GM12892 (cell line): ENCODE measurements around the gene NHLRC4.

Source experiments
- POLR2A ChIP-seq: IDR thresholded peaks from 2 replicates; pipeline ENCODE4 v1.6.1; 2011; ENCODE audit warnings: low read depth, low read length, control low read depth
- POLR2AphosphoS5 ChIP-seq: IDR thresholded peaks from 2 replicates; pipeline ENCODE4 v1.6.1; 2011; ENCODE audit warnings: low read depth, low read length, control low read depth

DNA sequence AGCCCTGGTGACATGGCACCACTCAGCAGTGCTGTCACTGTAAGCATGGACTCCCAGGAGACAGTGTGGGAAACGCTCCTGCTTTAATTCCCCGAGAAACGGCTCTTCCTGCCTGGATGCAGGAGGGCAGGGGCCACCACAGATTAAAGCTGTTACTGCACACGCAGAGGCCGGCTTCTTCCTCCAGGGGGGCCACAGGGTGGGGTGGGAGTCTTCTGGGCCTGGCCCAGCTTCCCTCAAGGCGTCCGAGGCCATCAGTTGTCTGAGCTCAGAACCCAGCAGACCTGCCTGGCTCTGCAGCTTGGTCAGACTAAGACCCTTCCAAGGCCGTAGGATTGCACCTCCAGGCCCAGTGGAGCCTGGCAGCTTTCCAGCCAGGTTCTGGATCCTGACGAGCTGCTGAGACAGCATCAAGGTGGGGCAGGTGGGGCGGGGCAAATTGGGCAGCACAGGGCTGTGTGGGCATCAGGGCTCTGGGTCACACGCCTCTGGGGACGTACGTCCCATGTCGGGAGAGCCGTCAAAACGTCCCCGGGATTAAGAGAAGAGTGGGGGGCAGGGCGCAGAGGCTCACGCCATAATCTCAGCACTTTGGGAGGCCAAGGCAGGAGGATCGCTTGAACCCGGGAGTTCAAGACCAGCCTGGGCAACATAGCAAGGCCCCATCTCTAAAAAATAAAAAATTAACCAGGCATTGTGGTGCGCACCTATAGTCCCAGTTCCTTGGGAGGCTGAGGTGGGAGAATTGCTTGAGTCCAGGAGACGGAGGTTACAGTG lies 44.3 kb upstream of the NHLRC4 start:
- TF ChIP-seq POLR2AphosphoS5: no peak
- no peak for TF ChIP-seq POLR2A
